OCI-LY1 (cell line): ENCODE results near the gene AMHR2.

Experiments
- H2AFZ ChIP-seq: fragments of 200-600 bp; sonication (generic), shearing (Covaris generic); 2 replicates; pipeline ENCODE4 v1.6.0; 2014; ENCODE audit warnings: antibody characterized with exemption, mild to moderate bottlenecking, low read length
- H3F3A ChIP-seq: fragments of 200-600 bp; sonication (generic), shearing (Covaris generic); 2 replicates; pipeline ENCODE4 v1.6.0; 2014; ENCODE audit warnings: mild to moderate bottlenecking, antibody characterized with exemption, low read length, moderate library complexity; ENCODE audit not compliant: insufficient read depth
- H3K27ac ChIP-seq: fragments of 200-600 bp; sonication (generic); 2 replicates; pipeline ENCODE4 v1.5.1; 2014; ENCODE audit warnings: low read length, mixed run types, mild to moderate bottlenecking, low read depth; ENCODE audit not compliant: poor library complexity, severe bottlenecking
- H3K27me3 ChIP-seq: fragments of 200-600 bp; sonication (generic); 2 replicates; pipeline ENCODE4 v1.6.0; 2014; ENCODE audit warnings: antibody characterized with exemption, mild to moderate bottlenecking, low read length, moderate library complexity; ENCODE audit not compliant: insufficient read depth
- H3K36me3 ChIP-seq: fragments of 200-600 bp; sonication (generic); 2 replicates; pipeline ENCODE4 v1.6.1; 2014; ENCODE audit warnings: mild to moderate bottlenecking, antibody characterized with exemption, low read length, moderate library complexity, mixed read lengths; ENCODE audit not compliant: insufficient read depth
- H3K4me1 ChIP-seq: fragments of 200-600 bp; sonication (generic); 2 replicates; pipeline ENCODE4 v1.5.1; 2014; ENCODE audit warnings: mild to moderate bottlenecking, low read length, moderate library complexity; ENCODE audit not compliant: insufficient read depth, severe bottlenecking
- H3K4me2 ChIP-seq: fragments of 200-600 bp; sonication (generic), shearing (Covaris generic); 2 replicates; pipeline ENCODE4 v1.6.1; 2014; ENCODE audit warnings: low read length
- H3K4me3 ChIP-seq: fragments of 200-600 bp; sonication (generic); 2 replicates; pipeline ENCODE4 v1.5.1; 2014; ENCODE audit warnings: low read length, low read depth, mild to moderate bottlenecking, mixed read lengths; ENCODE audit not compliant: poor library complexity, severe bottlenecking
- H3K79me2 ChIP-seq: fragments of 200-600 bp; shearing (Covaris generic); 2 replicates; pipeline ENCODE4 v1.6.1; 2016; ENCODE audit warnings: mixed run types, low read length, mixed read lengths; ENCODE audit not compliant: insufficient read depth
- H3K9ac ChIP-seq: fragments of 200-600 bp; sonication (generic), shearing (Covaris generic); 2 replicates; pipeline ENCODE4 v1.6.1; 2014; ENCODE audit warnings: mild to moderate bottlenecking, low read length, mixed read lengths
- H3K9me2 ChIP-seq: fragments of 200-600 bp; sonication (generic), shearing (Covaris generic); 2 replicates; pipeline ENCODE4 v1.6.1; 2014; ENCODE audit warnings: low read depth, mild to moderate bottlenecking, low read length, mixed read lengths
- H3K9me3 ChIP-seq: fragments of 200-600 bp; shearing (Covaris generic); 2 replicates; pipeline ENCODE4 v1.6.1; 2014; ENCODE audit warnings: low read length, mixed read lengths
- H4K20me1 ChIP-seq: fragments of 200-600 bp; sonication (generic), shearing (Covaris generic); 2 replicates; pipeline ENCODE4 v1.6.0; 2016; ENCODE audit warnings: mild to moderate bottlenecking, low read length; ENCODE audit not compliant: insufficient read depth
- CTCF ChIP-seq: fragments of 200-600 bp; sonication (generic), shearing (Covaris generic); IDR thresholded peaks from 2 replicates; pipeline ENCODE4 v1.5.1; 2017; ENCODE audit warnings: mild to moderate bottlenecking, antibody characterized with exemption, low read length, moderate library complexity, mixed read lengths
- EZH2 ChIP-seq: fragments of 200-600 bp; sonication (generic), shearing (Covaris generic); IDR thresholded peaks from 2 replicates; pipeline ENCODE4 v1.8.0; 2017; ENCODE audit warnings: borderline replicate concordance, mixed run types, mild to moderate bottlenecking, antibody characterized with exemption, low read length, moderate library complexity, mixed read lengths

Gene AMHR2

DNA sequence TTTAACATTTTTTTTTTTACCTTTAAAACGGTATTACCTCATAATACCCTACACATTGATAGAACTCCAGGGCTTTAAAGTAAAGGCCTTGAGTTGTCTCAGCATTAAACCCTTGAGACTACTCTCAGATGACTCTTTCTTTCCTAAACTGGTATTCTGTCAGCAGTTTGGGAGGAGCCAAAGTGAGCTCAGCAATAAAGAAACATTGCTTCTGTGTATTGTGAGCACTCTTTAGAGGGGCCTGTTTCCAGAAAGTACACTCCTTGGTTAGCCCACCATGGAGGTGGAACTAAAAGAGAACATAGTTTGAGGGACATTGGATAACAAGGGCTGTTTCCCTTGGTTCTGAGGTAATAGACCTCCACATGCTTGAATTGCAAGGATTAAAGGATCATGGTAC lies 55.2 kb downstream of the AMHR2 start:
- Histone ChIP-seq H2AFZ (no peak overlapping the region), H3K9ac (no peak overlapping the region), H4K20me1 (no peaks in the 10 kb centered on the region), H3K27ac (no peak overlapping the region), H3K79me2 (no peaks in the 10 kb centered on the region), H3K4me3 (no peak overlapping the region), H3K36me3 (peaks cover 99% of the 10 kb centered on the region), H3K4me1 (no peaks in the 10 kb centered on the region), H3K9me3 (no peaks in the 10 kb centered on the region), H3K27me3 (no peaks in the 10 kb centered on the region), H3K9me2 (no peaks in the 10 kb centered on the region), H3K4me2 (no peak overlapping the region), H3F3A (peaks cover 3% of the 10 kb centered on the region; the same call in 1 of the 2 replicates)
- TF ChIP-seq CTCF, result no peak
- TF ChIP-seq EZH2, result no peak

DNA sequence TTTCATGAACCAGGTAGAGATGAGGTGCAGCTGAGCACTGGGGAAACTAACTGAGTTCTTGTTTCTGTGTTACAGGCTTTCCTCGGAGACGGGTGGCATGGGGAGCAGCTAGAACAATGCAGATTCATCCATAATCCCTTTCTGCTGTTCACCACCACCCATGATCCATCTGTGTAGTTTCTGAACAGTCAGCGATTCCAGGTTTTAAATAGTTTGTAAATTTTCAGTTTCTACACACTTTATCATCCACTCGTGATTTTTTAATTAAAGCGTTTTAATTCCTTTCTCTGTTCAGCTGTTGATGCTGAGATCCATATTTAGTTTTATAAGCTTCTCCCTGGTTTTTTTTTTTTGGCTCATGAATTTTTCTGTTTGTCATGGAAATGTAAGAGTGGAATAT lies 55.7 kb downstream of the AMHR2 start:
- Histone ChIP-seq H3K36me3 (peaks cover 99% of the 10 kb centered on the region), H3K4me3 (no peak overlapping the region), H2AFZ (no peak overlapping the region), H3K9ac (no peak overlapping the region), H3K79me2 (no peaks in the 10 kb centered on the region), H3K4me1 (no peaks in the 10 kb centered on the region), H4K20me1 (no peaks in the 10 kb centered on the region), H3K27ac (no peak overlapping the region), H3K9me3 (no peaks in the 10 kb centered on the region), H3F3A (peaks cover 7% of the 10 kb centered on the region; the same call in 1 of the 2 replicates), H3K4me2 (no peak overlapping the region), H3K27me3 (no peaks in the 10 kb centered on the region), H3K9me2 (no peaks in the 10 kb centered on the region)
- no peak for TF ChIP-seq CTCF
- TF ChIP-seq EZH2, result no peak

DNA sequence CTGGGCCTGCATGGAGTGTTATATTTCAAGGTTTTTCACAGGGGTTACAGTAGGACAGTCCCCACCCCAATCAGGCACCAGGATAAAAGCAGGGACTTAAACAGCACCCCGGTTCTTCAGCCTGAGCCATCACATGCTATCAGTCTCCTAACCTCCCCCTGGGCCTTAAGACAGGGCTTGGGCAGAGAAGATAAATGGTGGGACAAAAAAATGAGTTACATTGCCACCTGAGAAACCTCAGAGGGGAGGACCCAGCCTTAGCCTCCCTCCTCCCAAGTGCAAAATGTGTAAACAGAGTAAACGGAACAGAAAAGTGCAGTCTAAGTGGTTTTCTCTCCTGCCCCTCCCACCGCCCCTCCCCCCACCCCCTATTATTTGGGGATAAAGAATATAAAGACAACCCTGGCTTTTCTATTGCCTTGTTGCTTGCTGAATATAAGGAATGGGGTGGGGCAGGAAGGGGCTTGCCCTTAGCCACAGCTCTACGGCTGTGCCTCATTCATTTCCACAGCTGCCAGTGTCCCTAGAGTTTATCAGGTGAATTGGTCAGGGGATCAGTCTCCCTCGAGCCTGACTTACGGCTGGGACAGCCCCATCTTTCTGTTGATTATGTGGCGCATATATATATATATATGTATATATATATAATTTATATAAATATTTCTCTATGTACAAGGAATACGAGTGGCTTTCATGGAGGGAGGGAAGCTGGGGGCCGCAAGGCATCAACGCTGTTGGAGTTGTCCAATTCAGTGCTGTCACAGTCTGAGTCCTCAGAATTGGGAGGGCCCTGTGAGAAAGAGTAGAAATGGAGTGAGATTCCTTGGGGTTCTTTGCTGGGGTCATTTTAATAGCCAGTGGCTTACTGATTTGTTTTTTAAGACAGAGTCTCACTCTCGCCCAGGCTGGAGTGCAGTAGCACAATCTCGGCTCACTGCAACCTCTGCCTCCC lies 57.1 kb downstream of the AMHR2 start:
- H3K9ac ChIP-seq, result no peak overlapping the region
- no peak overlapping the region for H2AFZ ChIP-seq
- H3K4me3 ChIP-seq, result no peak overlapping the region
- H3F3A ChIP-seq, result peaks cover 7% of the 10 kb centered on the region; the same call in 1 of the 2 replicates
- H3K9me3 ChIP-seq, result no peaks in the 10 kb centered on the region
- H3K27me3 ChIP-seq, result no peaks in the 10 kb centered on the region
- no peaks in the 10 kb centered on the region for H3K79me2 ChIP-seq
- no peaks in the 10 kb centered on the region for H3K9me2 ChIP-seq
- no peaks in the 10 kb centered on the region for H4K20me1 ChIP-seq
- H3K4me1 ChIP-seq, result no peaks in the 10 kb centered on the region
- no peak overlapping the region for H3K4me2 ChIP-seq
- peaks cover 96% of the 10 kb centered on the region for H3K36me3 ChIP-seq
- TF ChIP-seq EZH2 (no peak), CTCF (no peak)
- no peak overlapping the region for H3K27ac ChIP-seq
